Neutrophil (primary cell): ENCODE data around the gene RESP18.

Experiments
- H3K27ac ChIP-seq: fragments of 200-600 bp; sonication (generic); 2 replicates; pipeline ENCODE4 v1.5.1; 2016; ENCODE audit warnings: mild to moderate bottlenecking, moderate library complexity
- H3K27me3 ChIP-seq: fragments of 200-600 bp; sonication (generic); 2 replicates; pipeline ENCODE4 v1.6.0; 2016; ENCODE audit warnings: mild to moderate bottlenecking
- H3K36me3 ChIP-seq: fragments of 200-600 bp; sonication (generic); 2 replicates; pipeline ENCODE4 v1.5.1; 2017
- H3K4me1 ChIP-seq, 2 experiments: fragments of 200-600 bp in 1 of 2; sonication (generic) in 1 of 2; 1 replicate in 1 of 2; 2 replicates in 1 of 2; pipeline versions ENCODE4 v1.5.1 to v1.6.1; 2013 to 2016; ENCODE audit warnings: low read depth in 1 of 2, low read length in 1 of 2, mild to moderate bottlenecking in 1 of 2, moderate library complexity in 1 of 2; ENCODE audit not compliant: control insufficient read depth in 1 of 2, insufficient read depth in 1 of 2
- H3K4me3 ChIP-seq, 2 experiments: fragments of 200-600 bp in 1 of 2; sonication (generic) in 1 of 2; 1 replicate in 1 of 2; 2 replicates in 1 of 2; pipeline ENCODE4 v1.5.1; 2013 to 2016; ENCODE audit warnings: low read depth in 1 of 2, low read length in 1 of 2, mild to moderate bottlenecking in 1 of 2, moderate library complexity in 1 of 2
- H3K9me3 ChIP-seq: fragments of 200-600 bp; sonication (generic); 2 replicates; pipeline ENCODE4 v1.5.1; 2016
- TF ChIP-seq, protein P1 (sequence below): fragments of 200-600 bp; sonication (generic); IDR thresholded peaks from 2 replicates; pipeline ENCODE4 v1.5.1; 2016; ENCODE audit warnings: antibody characterized with exemption

RESP18 gene

DNA sequence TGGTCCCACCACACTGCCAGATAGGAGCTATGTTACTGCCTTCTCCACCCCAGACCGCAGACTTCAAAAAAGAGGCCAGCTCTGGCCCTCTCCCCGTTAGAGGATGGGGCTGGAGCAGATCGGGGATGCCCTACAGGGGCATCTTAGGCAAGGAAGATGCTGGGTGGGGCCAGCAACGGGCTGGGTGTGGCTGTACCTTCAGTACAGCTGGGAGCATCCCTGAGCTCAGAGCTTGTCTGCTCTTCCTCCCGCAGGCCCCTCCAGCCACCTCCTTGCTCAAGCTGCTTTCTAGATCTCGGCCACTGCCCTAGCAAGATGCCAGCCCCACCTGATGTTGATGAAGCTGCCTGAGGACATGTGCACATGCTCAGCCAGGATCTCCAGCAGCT is 33.2 kb downstream of the RESP18 start:
- no peaks in the 10 kb centered on the region for H3K36me3 ChIP-seq
- peaks cover 96% of the 10 kb centered on the region for H3K27me3 ChIP-seq
- peaks cover 7 to 14% of the 10 kb centered on the region in 2 experiments for H3K4me1 ChIP-seq
- H3K9me3 ChIP-seq = no peaks in the 10 kb centered on the region
- TF ChIP-seq, protein P1, sequence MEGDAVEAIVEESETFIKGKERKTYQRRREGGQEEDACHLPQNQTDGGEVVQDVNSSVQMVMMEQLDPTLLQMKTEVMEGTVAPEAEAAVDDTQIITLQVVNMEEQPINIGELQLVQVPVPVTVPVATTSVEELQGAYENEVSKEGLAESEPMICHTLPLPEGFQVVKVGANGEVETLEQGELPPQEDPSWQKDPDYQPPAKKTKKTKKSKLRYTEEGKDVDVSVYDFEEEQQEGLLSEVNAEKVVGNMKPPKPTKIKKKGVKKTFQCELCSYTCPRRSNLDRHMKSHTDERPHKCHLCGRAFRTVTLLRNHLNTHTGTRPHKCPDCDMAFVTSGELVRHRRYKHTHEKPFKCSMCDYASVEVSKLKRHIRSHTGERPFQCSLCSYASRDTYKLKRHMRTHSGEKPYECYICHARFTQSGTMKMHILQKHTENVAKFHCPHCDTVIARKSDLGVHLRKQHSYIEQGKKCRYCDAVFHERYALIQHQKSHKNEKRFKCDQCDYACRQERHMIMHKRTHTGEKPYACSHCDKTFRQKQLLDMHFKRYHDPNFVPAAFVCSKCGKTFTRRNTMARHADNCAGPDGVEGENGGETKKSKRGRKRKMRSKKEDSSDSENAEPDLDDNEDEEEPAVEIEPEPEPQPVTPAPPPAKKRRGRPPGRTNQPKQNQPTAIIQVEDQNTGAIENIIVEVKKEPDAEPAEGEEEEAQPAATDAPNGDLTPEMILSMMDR = no peak
- no peak overlapping the region for H3K4me3 ChIP-seq
- no peak overlapping the region for H3K27ac ChIP-seq

DNA sequence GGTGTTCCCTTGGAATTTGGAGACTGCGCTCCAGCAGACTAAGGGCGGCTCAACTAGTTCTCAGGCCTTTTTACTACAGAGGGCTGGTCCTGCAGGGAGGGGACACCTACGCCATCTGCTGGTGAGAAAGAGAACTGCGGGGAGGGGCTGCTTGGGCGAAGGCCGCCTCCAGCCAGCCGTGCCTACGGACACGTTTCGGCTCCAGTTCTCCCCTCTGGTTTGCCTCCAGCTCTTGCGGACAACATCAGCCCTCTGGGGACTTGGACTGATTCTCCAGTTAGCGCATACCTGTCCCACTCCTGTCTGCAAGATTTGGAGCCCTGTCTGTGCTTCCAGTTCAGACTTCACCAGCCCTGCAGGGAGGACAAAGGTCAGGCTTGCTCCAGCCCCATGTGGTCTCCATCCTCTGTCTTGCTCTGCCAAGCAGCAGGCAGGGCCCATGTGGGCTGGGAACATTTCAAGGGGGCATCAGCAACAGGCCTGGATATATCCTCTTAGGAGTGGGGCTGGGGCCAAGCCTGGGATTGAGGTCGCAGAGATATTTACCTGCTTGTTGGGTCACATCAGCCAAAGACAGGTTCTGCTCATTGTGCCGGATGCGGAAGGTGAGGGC is 33.7 kb downstream of the RESP18 start:
- peaks cover 96% of the 10 kb centered on the region for H3K27me3 ChIP-seq
- no peak overlapping the region for H3K4me3 ChIP-seq
- H3K4me1 ChIP-seq = peaks cover 11 to 16% of the 10 kb centered on the region in 2 experiments
- H3K27ac ChIP-seq = no peak overlapping the region
- TF ChIP-seq, protein P1 = peak; percentile 97
- H3K9me3 ChIP-seq = no peaks in the 10 kb centered on the region
- no peaks in the 10 kb centered on the region for H3K36me3 ChIP-seq

DNA sequence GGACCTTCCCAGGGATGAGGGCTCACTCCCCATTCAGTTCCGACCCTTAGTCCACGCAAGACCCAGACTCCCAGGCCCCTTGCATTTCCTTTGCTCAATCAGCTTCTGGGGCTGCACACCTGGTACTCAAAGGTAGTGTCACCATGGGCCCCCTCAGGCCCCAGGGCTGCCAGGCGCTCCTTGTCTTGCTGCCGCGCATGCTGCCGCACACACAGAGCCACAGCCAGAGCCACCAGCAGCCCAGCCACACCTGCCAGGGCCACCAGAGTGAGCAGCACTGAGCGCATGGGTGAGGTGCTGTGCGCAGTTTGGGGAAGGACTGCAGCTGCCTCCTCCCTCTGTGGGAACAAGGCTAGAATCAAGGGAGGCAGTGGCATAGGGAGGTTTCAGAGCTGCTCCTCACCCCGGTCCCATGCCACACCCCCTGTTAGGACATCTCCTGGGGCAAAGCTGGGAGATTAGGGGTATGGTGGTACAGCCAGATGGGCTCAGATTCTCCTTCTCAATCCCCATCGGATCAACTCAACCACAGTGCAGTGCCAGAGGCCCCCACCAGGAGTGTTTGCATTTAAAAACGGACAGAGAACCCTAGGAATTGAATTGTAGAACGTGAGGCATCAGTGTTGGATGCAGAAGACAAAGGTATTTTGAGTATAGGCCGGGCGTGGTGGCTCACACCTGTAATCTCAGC is 34.6 kb downstream of the RESP18 start:
- H3K36me3 ChIP-seq = no peaks in the 10 kb centered on the region
- H3K4me1 ChIP-seq = peaks cover 11 to 16% of the 10 kb centered on the region in 2 experiments
- no peak overlapping the region for H3K4me3 ChIP-seq
- no peak overlapping the region for H3K27ac ChIP-seq
- H3K27me3 ChIP-seq = peaks cover 96% of the 10 kb centered on the region
- H3K9me3 ChIP-seq = no peaks in the 10 kb centered on the region
- TF ChIP-seq, protein P1 = no peak

DNA sequence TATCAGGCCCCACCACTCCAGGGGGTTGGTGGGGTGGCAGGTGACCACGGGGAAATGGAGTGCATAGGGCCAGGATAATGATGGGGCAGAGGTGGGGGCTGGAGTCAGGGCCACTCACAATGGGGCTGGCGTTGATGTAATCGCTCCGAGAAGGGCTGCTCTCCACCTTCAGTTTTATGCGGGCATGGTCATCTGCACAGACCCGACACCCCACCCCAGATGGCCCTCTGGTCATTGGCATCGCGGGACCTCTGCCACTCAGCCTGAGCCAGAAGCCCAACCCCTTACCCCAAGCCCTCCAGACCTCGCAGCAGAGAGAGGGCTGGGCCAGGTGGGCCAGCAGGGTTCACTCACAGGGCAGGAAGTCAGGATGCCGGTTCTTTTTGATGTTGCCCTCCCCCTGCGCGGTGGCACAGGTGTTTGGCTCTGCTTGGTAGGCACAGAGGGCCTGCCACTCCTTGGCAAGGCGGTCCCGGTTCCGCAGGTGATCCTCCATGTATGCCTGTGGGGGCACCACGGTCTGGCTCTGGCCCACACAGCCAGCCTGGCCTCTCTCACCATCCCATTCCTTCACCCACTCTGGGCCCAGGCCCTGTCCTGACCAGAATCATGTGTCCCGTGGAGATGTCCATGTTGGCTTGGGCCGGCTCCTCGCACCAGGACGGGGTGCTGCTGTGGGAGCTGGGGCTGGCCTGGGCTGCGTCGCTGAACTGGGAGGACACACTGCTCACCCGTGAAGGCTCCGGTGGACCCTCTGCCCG is 35.7 kb downstream of the RESP18 start:
- no peaks in the 10 kb centered on the region for H3K9me3 ChIP-seq
- H3K27me3 ChIP-seq = peaks cover 96% of the 10 kb centered on the region
- no peak overlapping the region for H3K4me3 ChIP-seq
- no peaks in the 10 kb centered on the region for H3K36me3 ChIP-seq
- TF ChIP-seq, protein P1 = no peak
- H3K27ac ChIP-seq = no peak overlapping the region
- H3K4me1 ChIP-seq = peaks cover 11 to 16% of the 10 kb centered on the region in 2 experiments

DNA sequence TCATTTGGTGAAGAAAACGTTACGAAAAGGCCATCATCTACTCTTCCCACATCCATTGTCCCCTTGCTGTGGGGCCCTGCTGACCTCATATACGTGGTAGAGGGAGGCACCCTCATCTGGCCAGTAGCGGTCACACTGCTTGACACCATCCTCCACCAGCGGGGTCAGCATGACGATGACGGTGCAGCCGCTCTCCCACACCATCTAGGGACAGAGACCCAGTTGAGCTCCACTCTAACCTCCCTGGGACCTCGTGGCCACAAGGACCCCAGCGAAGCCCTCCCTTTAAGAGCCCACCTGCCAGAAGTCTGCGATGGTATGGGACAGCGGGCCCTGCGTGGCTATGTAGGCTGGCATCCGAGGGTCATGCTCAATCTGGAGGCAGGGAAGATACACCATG is 36.4 kb downstream of the RESP18 start:
- Histone ChIP-seq H3K36me3 (no peaks in the 10 kb centered on the region), H3K27me3 (peaks cover 96% of the 10 kb centered on the region), H3K27ac (no peak overlapping the region), H3K4me1 (peaks cover 11 to 16% of the 10 kb centered on the region in 2 experiments), H3K4me3 (no peak overlapping the region), H3K9me3 (no peaks in the 10 kb centered on the region)
- TF ChIP-seq, protein P1 = no peak
